ENCODE results near the gene APOLD1. TPM values are rescaled to one million over a fixed set of nuclear protein-coding genes. Genes with fewer than 3 reads are reported as not detected.
"Not testable (repeated sequence)": the region's sequence is repeated elsewhere in the genome, so short reads cannot be mapped to it uniquely, and the experiment has no call there.

The APOLD1 gene
- 10 to 100 TPM; 15.0 to 43.0 (median 16.6) TPM for total RNA-seq
- 20.9 TPM for polyA plus RNA-seq
- long read RNA-seq, donor 1, full-length matches to known transcripts = 12 of 21 reads
- long read RNA-seq, donor 1, partial matches to known transcripts = 8 of 21 reads
- long read RNA-seq, donor 1, other reads (novel, unspliced or antisense) = 1 of 21 reads
- long read RNA-seq, donor 2, full-length matches to known transcripts = 10 of 13 reads
- long read RNA-seq, donor 2, partial matches to known transcripts = 3 of 13 reads
- long read RNA-seq, donor 2, other reads (novel, unspliced or antisense) = 0 of 13 reads
- long read RNA-seq, donor 3, full-length matches to known transcripts = 58 of 116 reads
- long read RNA-seq, donor 3, partial matches to known transcripts = 53 of 116 reads
- long read RNA-seq, donor 3, other reads (novel, unspliced or antisense) = 5 of 116 reads
- long read RNA-seq, donor 4, full-length matches to known transcripts = 7 of 15 reads
- long read RNA-seq, donor 4, partial matches to known transcripts = 7 of 15 reads
- long read RNA-seq, donor 4, other reads (novel, unspliced or antisense) = 1 of 15 reads

GRCh38 chr12:12784911-12785814 is at the start of gene APOLD1:
TSS of gene APOLD1 (plus strand) at chr12:12785659. CDS start at chr12:12785692, 33 bp downstream.
- 48% methylated on average over 14 of the region's 14 CpGs for WGBS
- DNase-seq (peak; percentile 69 to 72 (median 70)), ATAC-seq (peak; percentile 36 to 81)
- no peaks in the 10 kb centered on the region for H3K9me3 ChIP-seq (ENCODE audit: control insufficient read depth, low read length)
- H3K4me3 ChIP-seq (ENCODE audit: low read length) = peak within 1 kb of the TSS; percentile 58
- H3K4me1 ChIP-seq (ENCODE audit: control insufficient read depth, insufficient read depth, low read length) = peaks cover 9% of the 10 kb centered on the region
- no peaks in the 10 kb centered on the region for H3K27me3 ChIP-seq (ENCODE audit: control insufficient read depth, insufficient read depth)
- intact Hi-C loops (cut with DNase I) = loop anchor here in 1 of 4 donors (10.0 kb wide), 1 partner anchor 60 kb away; no protein-coding TSS in a partner anchor
- H3K27ac ChIP-seq (ENCODE audit: low read length) = peak within 1 kb of the TSS; percentile 90

GRCh38 chr12:12736759-12737676 is 48.4 kb upstream of the APOLD1 start:
- Histone ChIP-seq H3K9me3 (ENCODE audit: control insufficient read depth, low read length) (no peaks in the 10 kb centered on the region), H3K27me3 (ENCODE audit: control insufficient read depth, insufficient read depth) (no peaks in the 10 kb centered on the region), H3K4me1 (ENCODE audit: control insufficient read depth, insufficient read depth, low read length) (no peaks in the 10 kb centered on the region), H3K4me3 (ENCODE audit: low read length) (peak overlapping the region; percentile 7), H3K27ac (ENCODE audit: low read length) (no peak overlapping the region)
- DNase-seq = no peak
- ATAC-seq = peak; percentile 73 to 82
- 45% methylated on average over 9 of the region's 9 CpGs for WGBS
- intact Hi-C loops (cut with DNase I) = no loop called here

GRCh38 chr12:12738152-12738551 is 47.3 kb upstream of the APOLD1 start:
- H3K4me1 ChIP-seq (ENCODE audit: control insufficient read depth, insufficient read depth, low read length); DNase-seq; H3K9me3 ChIP-seq (ENCODE audit: control insufficient read depth, low read length); H3K27ac ChIP-seq (ENCODE audit: low read length); ATAC-seq; H3K27me3 ChIP-seq (ENCODE audit: control insufficient read depth, insufficient read depth); H3K4me3 ChIP-seq (ENCODE audit: low read length); intact Hi-C loops (cut with DNase I): not testable (repeated sequence)
- WGBS = 84% methylated on average over 2 of the region's 2 CpGs

- WGBS = 13% methylated on average over 3 of the region's 3 CpGs
- Histone ChIP-seq H3K27ac (ENCODE audit: low read length) (peak overlapping the region; percentile 62), H3K9me3 (ENCODE audit: control insufficient read depth, low read length) (no peaks in the 10 kb centered on the region), H3K4me3 (ENCODE audit: low read length) (no peak overlapping the region), H3K27me3 (ENCODE audit: control insufficient read depth, insufficient read depth) (no peaks in the 10 kb centered on the region), H3K4me1 (ENCODE audit: control insufficient read depth, insufficient read depth, low read length) (no peaks in the 10 kb centered on the region)
- ATAC-seq (peak; percentile 53 to 56), DNase-seq (no peak)
- intact Hi-C loops (cut with DNase I) = no loop called here
Observed at GRCh38 chr12:12741660-12742059, 43.8 kb upstream of the APOLD1 start.

GRCh38 chr12:12744546-12745305 is 40.7 kb upstream of the APOLD1 start:
- no peak overlapping the region for H3K4me3 ChIP-seq (ENCODE audit: low read length)
- DNase-seq (no peak), ATAC-seq (no peak)
- 81% methylated on average over 8 of the region's 8 CpGs for WGBS
- intact Hi-C loops (cut with DNase I) = no loop called here
- peaks cover 1% of the 10 kb centered on the region for H3K4me1 ChIP-seq (ENCODE audit: control insufficient read depth, insufficient read depth, low read length)
- no peak overlapping the region for H3K27ac ChIP-seq (ENCODE audit: low read length)
- no peaks in the 10 kb centered on the region for H3K9me3 ChIP-seq (ENCODE audit: control insufficient read depth, low read length)
- no peaks in the 10 kb centered on the region for H3K27me3 ChIP-seq (ENCODE audit: control insufficient read depth, insufficient read depth)

GRCh38 chr12:12745576-12746211 is 39.8 kb upstream of the APOLD1 start:
- no peak for DNase-seq
- Histone ChIP-seq H3K9me3 (ENCODE audit: control insufficient read depth, low read length) (no peaks in the 10 kb centered on the region), H3K4me3 (ENCODE audit: low read length) (no peak overlapping the region), H3K27me3 (ENCODE audit: control insufficient read depth, insufficient read depth) (no peaks in the 10 kb centered on the region), H3K27ac (ENCODE audit: low read length) (no peak overlapping the region), H3K4me1 (ENCODE audit: control insufficient read depth, insufficient read depth, low read length) (peaks cover 1% of the 10 kb centered on the region)
- no peak for ATAC-seq
- WGBS = 72% methylated on average over 7 of the region's 7 CpGs
- intact Hi-C loops (cut with DNase I) = no loop called here

- intact Hi-C loops (cut with DNase I) = no loop called here
- Histone ChIP-seq H3K27me3 (ENCODE audit: control insufficient read depth, insufficient read depth) (no peaks in the 10 kb centered on the region), H3K9me3 (ENCODE audit: control insufficient read depth, low read length) (no peaks in the 10 kb centered on the region), H3K4me1 (ENCODE audit: control insufficient read depth, insufficient read depth, low read length) (peaks cover 1% of the 10 kb centered on the region), H3K4me3 (ENCODE audit: low read length) (no peak overlapping the region), H3K27ac (ENCODE audit: low read length) (no peak overlapping the region)
- DNase-seq (no peak), ATAC-seq (no peak)
- 65% methylated on average over 3 of the region's 3 CpGs for WGBS
Observed at GRCh38 chr12:12747278-12747677, 38.2 kb upstream of the APOLD1 start.

- WGBS = 54% methylated on average over 3 of the region's 3 CpGs
- Histone ChIP-seq H3K9me3 (ENCODE audit: control insufficient read depth, low read length) (no peaks in the 10 kb centered on the region), H3K27me3 (ENCODE audit: control insufficient read depth, insufficient read depth) (no peaks in the 10 kb centered on the region), H3K4me3 (ENCODE audit: low read length) (no peak overlapping the region), H3K4me1 (ENCODE audit: control insufficient read depth, insufficient read depth, low read length) (peaks cover 1% of the 10 kb centered on the region), H3K27ac (ENCODE audit: low read length) (no peak overlapping the region)
- intact Hi-C loops (cut with DNase I) = no loop called here
- ATAC-seq (no peak), DNase-seq (no peak)
Observed at GRCh38 chr12:12748044-12748443, 37.4 kb upstream of the APOLD1 start.

GRCh38 chr12:12749433-12749832 is 36.0 kb upstream of the APOLD1 start:
- intact Hi-C loops (cut with DNase I) = no loop called here
- H3K4me1 ChIP-seq (ENCODE audit: control insufficient read depth, insufficient read depth, low read length) = peaks cover 1% of the 10 kb centered on the region
- 82% methylated on average over 7 of the region's 7 CpGs for WGBS
- no peak overlapping the region for H3K27ac ChIP-seq (ENCODE audit: low read length)
- DNase-seq = no peak
- ATAC-seq = peak in 1 of 2 donors; percentile 23
- peak overlapping the region; percentile 38 for H3K4me3 ChIP-seq (ENCODE audit: low read length)
- no peaks in the 10 kb centered on the region for H3K9me3 ChIP-seq (ENCODE audit: control insufficient read depth, low read length)
- H3K27me3 ChIP-seq (ENCODE audit: control insufficient read depth, insufficient read depth) = no peaks in the 10 kb centered on the region
